Activated CD8-positive, alpha-beta memory T cell treated with anti-CD3 and anti-CD28 coated beads, Interleukin-2, amount 50 U/mL, for 24 hours (primary cell): ENCODE measurements around the gene PITPNM3.

Experiments
- DNase-seq: peaks from one replicate; pipeline ENCODE4 v3.0.0-alpha.2; 2020; ENCODE audit errors: extremely low read depth

The PITPNM3 gene

GRCh38 chr17:6551869-6552531 lies 4.4 kb downstream of the PITPNM3 start:
- DNase-seq: no peak

GRCh38 chr17:6551356-6551755 lies 5.0 kb downstream of the PITPNM3 start:
- no peak for DNase-seq

- no peak for DNase-seq
Measured at GRCh38 chr17:6549384-6550036, 6.8 kb downstream of the PITPNM3 start.

GRCh38 chr17:6548578-6549330 lies 7.6 kb downstream of the PITPNM3 start:
- no peak for DNase-seq

- no peak for DNase-seq
Measured at GRCh38 chr17:6548034-6548433, 8.3 kb downstream of the PITPNM3 start.

GRCh38 chr17:6547336-6547735 lies 9.0 kb downstream of the PITPNM3 start:
- no peak for DNase-seq

- no peak for DNase-seq
Measured at GRCh38 chr17:6546069-6546718, 10.2 kb downstream of the PITPNM3 start.

GRCh38 chr17:6545291-6545690 lies 11.1 kb downstream of the PITPNM3 start:
- DNase-seq: no peak

- no peak for DNase-seq
Measured at GRCh38 chr17:6544011-6544370, 12.4 kb downstream of the PITPNM3 start.

- DNase-seq: no peak
Measured at GRCh38 chr17:6543079-6544010, 13.0 kb downstream of the PITPNM3 start.

- DNase-seq: no peak
Measured at GRCh38 chr17:6542577-6542976, 13.8 kb downstream of the PITPNM3 start.

GRCh38 chr17:6541886-6542285 lies 14.5 kb downstream of the PITPNM3 start:
- DNase-seq: no peak

GRCh38 chr17:6539871-6540270 lies 16.5 kb downstream of the PITPNM3 start:
- no peak for DNase-seq

GRCh38 chr17:6536566-6537065 lies 19.7 kb downstream of the PITPNM3 start:
- no peak for DNase-seq

GRCh38 chr17:6536053-6536452 lies 20.3 kb downstream of the PITPNM3 start:
- no peak for DNase-seq

- DNase-seq: no peak
Measured at GRCh38 chr17:6534846-6535514, 21.4 kb downstream of the PITPNM3 start.

- no peak for DNase-seq
Measured at GRCh38 chr17:6532441-6532885, 23.9 kb downstream of the PITPNM3 start.

- no peak for DNase-seq
Measured at GRCh38 chr17:6531575-6531974, 24.8 kb downstream of the PITPNM3 start.

- no peak for DNase-seq
Measured at GRCh38 chr17:6530324-6530920, 25.9 kb downstream of the PITPNM3 start.

- no peak for DNase-seq
Measured at GRCh38 chr17:6528557-6528956, 27.8 kb downstream of the PITPNM3 start.
